Left lung (tissue), 14 donors: ENCODE measurements around the gene VSTM2L. TPM values are rescaled to one million over a fixed set of nuclear protein-coding genes. Genes with fewer than 3 reads are reported as not detected.
"Not testable (repeated sequence)": the region's sequence is repeated elsewhere in the genome, so short reads cannot be mapped to it uniquely, and the experiment has no call there.

Experiments used
- ATAC-seq: fragments of 200-7000 bp; cut with Tn5 transposase; one replicate; pipeline ENCODE4 v1.9.1; 2020; ENCODE audit warnings: moderate library complexity
- DNase-seq, 4 donors: peaks; one replicate each; pipeline ENCODE4 v3.0.0-alpha.2; 2013 to 2020
- H3K27ac ChIP-seq, 2 donors: fragments of 200-600 bp; sonication (generic) in 1 of 2; one replicate each; pipeline versions ENCODE4 v1.5.0 to v1.8.0; 2020 to 2021
- H3K27me3 ChIP-seq, 2 donors: fragments of 200-600 bp; sonication (generic) in 1 of 2; one replicate each; pipeline versions ENCODE4 v1.5.0 to v1.8.0; 2020 to 2021
- H3K36me3 ChIP-seq, 2 donors: fragments of 200-600 bp; sonication (generic) in 1 of 2; one replicate each; pipeline versions ENCODE4 v1.5.0 to v1.8.0; 2020 to 2021
- H3K4me1 ChIP-seq, 2 donors: fragments of 200-600 bp; one replicate each; pipeline ENCODE4 v1.8.0; 2021
- H3K4me3 ChIP-seq, 2 donors: fragments of 200-600 bp; sonication (generic) in 1 of 2; one replicate each; pipeline versions ENCODE4 v1.5.0 to v1.8.0; 2020 to 2021; ENCODE audit warnings: mild to moderate bottlenecking in 1 of 2
- H3K9me3 ChIP-seq, 2 donors: fragments of 200-600 bp; sonication (generic) in 1 of 2; one replicate each; pipeline versions ENCODE4 v1.5.0 to v1.8.0; 2020 to 2021
- intact Hi-C, 2 donors: fragments of 100-400 bp; cut with DNase I; formaldehyde crosslinking; loops; one replicate each; pipeline versions ENCODE4 v1.11.2 to v1.14.2; 2022
- long read RNA-seq, 12 donors: library from polyadenylated mRNA in 2 of 12; unstranded in 2 of 12; transcript quantifications; one replicate each; pipeline ENCODE4 v2.0.0 and lab custom pipeline, GENCODE V29; 2019 to 2026
- polyA plus RNA-seq, 6 donors: library from polyadenylated mRNA; unstranded; fragments of 120-200 nt; gene quantifications; one replicate each; pipeline ENCODE4 v1.2.1, GENCODE V29; 2013; ENCODE audit not compliant: insufficient read length in 6 of 6
- total RNA-seq, 2 donors: library from RNA; stranded (reverse); fragmentation: NEBNext Ultra II Directional; extraction: Animal tissue kit (Norgen Biotek cat#: 25700); gene quantifications; one replicate each; pipeline ENCODE4 v1.2.1, GENCODE V29; 2021
- TF ChIP-seq, protein P1 (sequence below), 2 donors: fragments of 200-600 bp; sonication (generic) in 1 of 2; IDR thresholded peaks; one replicate each; pipeline versions ENCODE4 v1.5.0 to v1.8.0; 2021; ENCODE audit warnings: antibody characterized with exemption in 2 of 2
- donor health status: DM: no; HTN: yes; CAD: no.
- donor health status: DM: no; HTN: no; CAD: no.

The VSTM2L gene
- 10 to 100 TPM; 30.1 to 31.9 TPM for total RNA-seq
- 10 to 100 TPM in 1 of 6 donors, 1 to 10 TPM in 5; 2.7 to 21.0 (median 6.1) TPM for polyA plus RNA-seq
- long read RNA-seq, donor 1, partial matches to known transcripts = 0 of 4 reads
- long read RNA-seq, donor 1, other reads (novel, unspliced or antisense) = 0 of 4 reads
- long read RNA-seq, donor 2, partial matches to known transcripts = 0 of 4 reads
- long read RNA-seq, donor 2, other reads (novel, unspliced or antisense) = 0 of 4 reads
- long read RNA-seq, donor 3, transcript VSTM2L-202 (4 exons, 1,959 nt) = major isoform, 6 of 6 reads
- long read RNA-seq, donor 3, partial matches to known transcripts = 0 of 6 reads
- long read RNA-seq, donor 3, other reads (novel, unspliced or antisense) = 0 of 6 reads
- long read RNA-seq, donor 4, partial matches to known transcripts = 0 of 2 reads
- long read RNA-seq, donor 4, other reads (novel, unspliced or antisense) = 2 of 2 reads
- long read RNA-seq, donor 5, partial matches to known transcripts = 0 of 1 reads
- long read RNA-seq, donor 5, other reads (novel, unspliced or antisense) = 0 of 1 reads
- long read RNA-seq, donor 6, transcript VSTM2L-202 (4 exons, 1,959 nt) = major isoform, 5 of 5 reads
- long read RNA-seq, donor 6, partial matches to known transcripts = 0 of 5 reads
- long read RNA-seq, donor 6, other reads (novel, unspliced or antisense) = 0 of 5 reads
- long read RNA-seq, donor 7, partial matches to known transcripts = 0 of 2 reads
- long read RNA-seq, donor 7, other reads (novel, unspliced or antisense) = 0 of 2 reads
- long read RNA-seq, donor 8, transcript VSTM2L-202 (4 exons, 1,959 nt) = major isoform, 7 of 10 reads
- long read RNA-seq, donor 8, partial matches to known transcripts = 0 of 10 reads
- long read RNA-seq, donor 8, other reads (novel, unspliced or antisense) = 0 of 10 reads
- long read RNA-seq, donor 9 = 0 reads
- long read RNA-seq, donor 10 = 0 reads
- long read RNA-seq, donor 11, transcript VSTM2L-202 (4 exons, 1,959 nt) = major isoform, 116 of 193 reads
- long read RNA-seq, donor 11, partial matches to known transcripts = 58 of 193 reads
- long read RNA-seq, donor 11, other reads (novel, unspliced or antisense) = 14 of 193 reads
- long read RNA-seq, donor 12, partial matches to known transcripts = 0 of 2 reads
- long read RNA-seq, donor 12, other reads (novel, unspliced or antisense) = 0 of 2 reads

- peaks cover 15 to 92% of the 10 kb centered on the region in 2 donors for H3K27me3 ChIP-seq
- H3K4me3 ChIP-seq = peak within 1 kb of the TSS; percentile 28 to 40
- intact Hi-C loops = no loop called here
- H3K4me1 ChIP-seq = peaks cover 4 to 13% of the 10 kb centered on the region in 2 donors
- H3K27ac ChIP-seq = no peak within 1 kb of the TSS
- H3K36me3 ChIP-seq = no peaks in the 10 kb centered on the region
- H3K9me3 ChIP-seq = no peaks in the 10 kb centered on the region
- ATAC-seq = peak; percentile 66
- TF ChIP-seq, protein P1, sequence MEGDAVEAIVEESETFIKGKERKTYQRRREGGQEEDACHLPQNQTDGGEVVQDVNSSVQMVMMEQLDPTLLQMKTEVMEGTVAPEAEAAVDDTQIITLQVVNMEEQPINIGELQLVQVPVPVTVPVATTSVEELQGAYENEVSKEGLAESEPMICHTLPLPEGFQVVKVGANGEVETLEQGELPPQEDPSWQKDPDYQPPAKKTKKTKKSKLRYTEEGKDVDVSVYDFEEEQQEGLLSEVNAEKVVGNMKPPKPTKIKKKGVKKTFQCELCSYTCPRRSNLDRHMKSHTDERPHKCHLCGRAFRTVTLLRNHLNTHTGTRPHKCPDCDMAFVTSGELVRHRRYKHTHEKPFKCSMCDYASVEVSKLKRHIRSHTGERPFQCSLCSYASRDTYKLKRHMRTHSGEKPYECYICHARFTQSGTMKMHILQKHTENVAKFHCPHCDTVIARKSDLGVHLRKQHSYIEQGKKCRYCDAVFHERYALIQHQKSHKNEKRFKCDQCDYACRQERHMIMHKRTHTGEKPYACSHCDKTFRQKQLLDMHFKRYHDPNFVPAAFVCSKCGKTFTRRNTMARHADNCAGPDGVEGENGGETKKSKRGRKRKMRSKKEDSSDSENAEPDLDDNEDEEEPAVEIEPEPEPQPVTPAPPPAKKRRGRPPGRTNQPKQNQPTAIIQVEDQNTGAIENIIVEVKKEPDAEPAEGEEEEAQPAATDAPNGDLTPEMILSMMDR (IDR thresholded peaks at IDR 0.05) = no peak
- peak in 1 of 4 donors; percentile 45 for DNase-seq
These were observed at the start of gene VSTM2L for GRCh38 chr20:37902504-37903313. Gene VSTM2L (plus strand): TSS chr20:37903127. CDS start chr20:37903351, 224 bp downstream.

DNA sequence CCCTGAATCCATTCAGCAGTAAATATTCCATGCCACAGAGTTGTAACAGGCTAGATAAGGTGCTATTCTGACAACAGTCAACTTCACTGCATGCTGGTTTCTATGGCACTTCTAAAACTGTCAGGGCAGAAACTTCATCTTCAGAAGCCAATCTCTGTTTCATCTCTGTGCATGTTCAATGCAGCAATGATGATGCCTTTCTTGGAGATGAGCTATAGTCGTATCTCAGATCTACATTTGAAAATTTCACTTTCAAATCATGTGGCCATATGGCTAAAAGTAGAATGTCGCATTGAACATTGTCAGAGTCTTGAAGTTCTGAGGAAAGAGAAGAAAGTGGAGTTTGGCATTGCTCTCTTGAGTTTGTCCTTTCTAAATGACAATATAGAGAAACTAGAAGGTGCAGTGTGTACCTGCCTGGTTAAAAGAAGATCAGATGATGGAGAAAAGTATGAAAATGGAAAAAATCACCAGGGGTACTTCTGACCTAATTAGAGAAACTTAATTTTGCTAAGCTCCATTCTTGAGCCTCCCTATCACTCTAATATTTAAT lies 49.0 kb upstream of the VSTM2L start:
- Histone ChIP-seq H3K36me3 (peaks cover 0 to 50% of the 10 kb centered on the region in 2 donors), H3K9me3 (no peaks in the 10 kb centered on the region), H3K4me3 (no peak overlapping the region), H3K27me3 (no peaks in the 10 kb centered on the region), H3K4me1 (no peaks in the 10 kb centered on the region), H3K27ac (no peak overlapping the region)
- TF ChIP-seq, protein P1 (IDR thresholded peaks at IDR 0.05) = no peak
- intact Hi-C loops = no loop called here
- ATAC-seq = no peak
- DNase-seq = no peak

GRCh38 chr20:37856034-37856433 lies 46.9 kb upstream of the VSTM2L start:
- H3K4me1 ChIP-seq, ATAC-seq, DNase-seq, H3K27me3 ChIP-seq, intact Hi-C loops, H3K27ac ChIP-seq, H3K9me3 ChIP-seq, H3K4me3 ChIP-seq: not testable (repeated sequence)
- H3K36me3 ChIP-seq = peaks cover 0 to 54% of the 10 kb centered on the region in 2 donors

GRCh38 chr20:37856932-37857660 lies 45.8 kb upstream of the VSTM2L start:
- Histone ChIP-seq H3K27me3 (no peaks in the 10 kb centered on the region), H3K36me3 (peaks cover 0 to 57% of the 10 kb centered on the region in 2 donors), H3K9me3 (no peaks in the 10 kb centered on the region), H3K4me3 (no peak overlapping the region), H3K4me1 (no peaks in the 10 kb centered on the region), H3K27ac (no peak overlapping the region)
- TF ChIP-seq, protein P1 (IDR thresholded peaks at IDR 0.05) = no peak
- intact Hi-C loops = no loop called here
- ATAC-seq (peak; percentile 54), DNase-seq (no peak)
